K562 (cell line): ENCODE results near the gene IGF1R. TPM values are rescaled to one million over a fixed set of nuclear protein-coding genes. Genes with fewer than 3 reads are reported as not detected.

ENCODE experiments used
- ATAC-seq: fragments of 200-7000 bp; cut with Tn5 transposase; 3 replicates; pipeline ENCODE4 v1.9.1; 2020; ENCODE audit warnings: moderate library complexity
- BruUV-seq: library from RNA; stranded (reverse); fragments of 400-500 nt; replicated peaks from 2 replicates; lab custom pipeline; 2021; lab: Mats Ljungman, UMichigan
- CTCF ChIA-PET: fragments of 300-600 bp; formaldehyde crosslinking; extraction: SDS; loops from one replicate; lab custom pipeline; 2021; ENCODE audit warnings: low intra/inter-chr PET ratio; lab: Yijun Ruan, JAX
- POLR2A ChIA-PET: fragments of 300-600, 350-650 bp; sonication (Branson Sonifier 250); formaldehyde crosslinking; extraction: SDS; loops from one replicate; lab custom pipeline; 2021; ENCODE audit warnings: antibody characterized with exemption, inconsistent platforms; lab: Yijun Ruan, JAX
- DNase-seq, 4 experiments: peaks; one replicate each; pipeline versions ENCODE4 v3.0.0 to v3.0.0-alpha.2; 2011 to 2018; ENCODE audit warnings: low spot score in 3 of 4, mixed read lengths in 3 of 4; ENCODE audit errors: extremely low read depth in 1 of 4
- FAIRE-seq: peaks from 2 replicates; lab custom pipeline; 2011; peaks lifted over from hg19 to GRCh38; lab: Jason Lieb, UNC
- H2AFZ ChIP-seq: 2 replicates; pipeline ENCODE4 v1.6.0; 2011; ENCODE audit warnings: low read depth, low read length, control low read depth, inconsistent platforms
- H3K27ac ChIP-seq: fragments of 200-600 bp; 3 replicates; pipeline ENCODE4 v1.8.0; 2011; ENCODE audit warnings: low read depth, mild to moderate bottlenecking, control low read depth, inconsistent platforms, low read length, moderate library complexity, mixed read lengths; ENCODE audit errors: extremely low read depth
- H3K27me3 ChIP-seq, 2 experiments: fragments of 300-600 bp in 1 of 2; 2 replicates in 1 of 2; 3 replicates in 1 of 2; pipeline versions ENCODE4 v1.6.0 to v1.8.0; 2011; ENCODE audit warnings: inconsistent platforms in 2 of 2, low read length in 2 of 2, mild to moderate bottlenecking in 1 of 2, mixed read lengths in 1 of 2, moderate library complexity in 1 of 2; ENCODE audit not compliant: control insufficient read depth in 2 of 2, insufficient read depth in 2 of 2
- H3K36me3 ChIP-seq: fragments of 300-600 bp; 3 replicates; pipeline ENCODE4 v1.8.0; 2011; ENCODE audit warnings: mild to moderate bottlenecking, low read length, inconsistent platforms; ENCODE audit not compliant: control insufficient read depth, insufficient read depth
- H3K4me1 ChIP-seq, 2 experiments: fragments of 200-600 bp in 1 of 2; replicated peaks in 1 of 2; 2 replicates in 1 of 2; 3 replicates in 1 of 2; pipeline versions ENCODE4 v1.5.1 to v1.8.0; 2011; ENCODE audit warnings: inconsistent platforms in 2 of 2, low read length in 2 of 2, mild to moderate bottlenecking in 1 of 2, mixed read lengths in 1 of 2, moderate library complexity in 1 of 2; ENCODE audit not compliant: control insufficient read depth in 2 of 2, insufficient read depth in 2 of 2
- H3K4me2 ChIP-seq: 2 replicates; pipeline ENCODE4 v1.6.1; 2011; ENCODE audit warnings: low read length, control low read depth, inconsistent platforms, mixed read lengths; ENCODE audit not compliant: insufficient read depth
- H3K4me3 ChIP-seq: fragments of 200-600 bp; sonication (generic), shearing (Covaris generic); 2 replicates; pipeline ENCODE4 v1.5.1; 2016; ENCODE audit warnings: control low read depth, inconsistent platforms
- H3K79me2 ChIP-seq: fragments of 200-600 bp; 3 replicates; pipeline ENCODE4 v1.8.0; 2011; ENCODE audit warnings: low read length, inconsistent platforms; ENCODE audit not compliant: control insufficient read depth, insufficient read depth
- H3K9ac ChIP-seq, 2 experiments: 2 replicates each; pipeline versions ENCODE4 v1.6.0 to v1.6.1; 2011; ENCODE audit warnings: low read depth in 2 of 2, low read length in 2 of 2, control low read depth in 1 of 2, inconsistent platforms in 1 of 2, mild to moderate bottlenecking in 1 of 2, mixed read lengths in 1 of 2; ENCODE audit not compliant: insufficient read depth in 1 of 2
- H3K9me1 ChIP-seq: one replicate; pipeline ENCODE4 v1.6.0; 2011; ENCODE audit warnings: inconsistent platforms, mild to moderate bottlenecking, low read length, moderate library complexity; ENCODE audit not compliant: control insufficient read depth, insufficient read depth
- H3K9me3 ChIP-seq: replicated peaks from 2 replicates; pipeline ENCODE4 v1.5.1; 2011; ENCODE audit warnings: low read depth, low read length, inconsistent platforms; ENCODE audit not compliant: control insufficient read depth, insufficient read depth
- H4K20me1 ChIP-seq: replicated peaks from 2 replicates; pipeline ENCODE4 v1.6.1; 2011; ENCODE audit warnings: low read length, inconsistent platforms, mixed read lengths; ENCODE audit not compliant: control insufficient read depth, insufficient read depth
- CREM ChIP-seq: IDR thresholded peaks from 2 replicates; pipeline ENCODE4 v1.6.1; 2014; ENCODE audit warnings: antibody characterized with exemption, low read depth
- NRF1 ChIP-seq, 2 experiments: fragments of 450-650 bp; IDR thresholded peaks in 1 of 2; conservative IDR thresholded peaks in 1 of 2; 2 replicates each; pipeline ENCODE4 v1.6.1; 2014; ENCODE audit warnings: mild to moderate bottlenecking in 2 of 2
- SFPQ ChIP-seq: fragments of 200-400 bp; formaldehyde crosslinking; IDR thresholded peaks from 2 replicates; pipeline ENCODE4 v1.6.1; 2017; ENCODE audit warnings: mild to moderate bottlenecking, low read depth, low read length, moderate library complexity
- TEAD1 ChIP-seq, 2 experiments: fragments of 450-650 bp in 1 of 2; sonication (generic) in 1 of 2; formaldehyde crosslinking; IDR thresholded peaks; 2 replicates each; pipeline versions ENCODE4 v1.4.0 to v1.8.0; 2020 to 2022; ENCODE audit warnings: mild to moderate bottlenecking in 2 of 2, missing genetic modification reagents in 1 of 2
- TGIF2 ChIP-seq: sonication (generic); formaldehyde crosslinking; IDR thresholded peaks from 2 replicates; pipeline ENCODE4 v1.8.1; 2022; ENCODE audit warnings: mild to moderate bottlenecking, missing genetic modification reagents, moderate library complexity
- ZNF324 ChIP-seq: fragments of 250-450 bp; sonication (Bioruptor Pico); IDR thresholded peaks from 2 replicates; pipeline ENCODE4 v1.4.0; 2020; ENCODE audit warnings: mild to moderate bottlenecking
- ZNF778 ChIP-seq: fragments of 450-650 bp; formaldehyde crosslinking; IDR thresholded peaks from 2 replicates; pipeline ENCODE4 v1.4.0; 2020; ENCODE audit warnings: mild to moderate bottlenecking, moderate library complexity
- WGBS: fragments of 100-300 bp; shearing (Covaris generic); methylation state at CpG from one replicate; pipeline ENCODE4 v1.1.6; 2016; ENCODE audit warnings: low coverage, mixed read lengths; ENCODE audit not compliant: insufficient coverage; ENCODE audit errors: missing lambda C conversion rate; 5-methylcytosine and 5-hydroxymethylcytosine counted together
- in situ Hi-C: fragments of 300-500 bp; cut with MboI; formaldehyde crosslinking; loops from 4 replicates; pipeline ENCODE4 v1.15.0; 2018; ENCODE audit warnings: inconsistent platforms, mixed read lengths
- intact Hi-C: fragments of 100-400 bp; cut with micrococcal nuclease; formaldehyde crosslinking; loops from 2 replicates; pipeline ENCODE4 v1.14.2; 2022
- polyA plus RNA-seq, 8 experiments: library from polyadenylated mRNA; depleted of rRNA in 4 of 8; stranded (reverse) in 5 of 8; unstranded in 3 of 8; fragments of >200 nt; fragmentation: Nextera tagmentation in 2 of 8; fragmentation: Illumina TruSeq in 1 of 8; extraction: Ambion mirVana in 2 of 8; extraction: Trizol in 1 of 8; gene quantifications; 2 replicates each; pipeline versions ENCODE4 v1.2.1 to v1.2.3, GENCODE V29; 2011 to 2014; ENCODE audit warnings: inconsistent platforms in 1 of 8, missing spikeins in 1 of 8
- total RNA-seq, 7 experiments: library from RNA; depleted of rRNA in 6 of 7; stranded (reverse); fragments of >200 nt in 6 of 7; fragmentation: Illumina TruSeq in 2 of 7; extraction: Trizol in 2 of 7; gene quantifications; 2 replicates each; pipeline versions ENCODE4 v1.2.1 to v1.2.3, GENCODE V29; 2011 to 2021; ENCODE audit warnings: low replicate concordance in 1 of 7

IGF1R gene
- total and polyA plus RNA-seq, 9 of the 15 experiments (the other 6 are each of a cell fraction or from before 2014, with no cell fraction given), result 0.35 to 8.0 (median 1.6) TPM

GRCh38 chr15:98599909-98600691 is 48.2 kb upstream of the IGF1R start:
- H2AFZ ChIP-seq, result no peak overlapping the region
- ATAC-seq, result no peak
- H3K79me2 ChIP-seq, result no peaks in the 10 kb centered on the region
- H3K27me3 ChIP-seq, result peaks cover 2 to 8% of the 10 kb centered on the region in 2 experiments; a peak in 3 of 5 replicates
- H3K4me3 ChIP-seq, result no peak overlapping the region
- no TSS peak for BruUV-seq
- no peak for DNase-seq
- intact Hi-C loops, result no loop called here
- H3K9me1 ChIP-seq, result no peaks in the 10 kb centered on the region
- no peaks in the 10 kb centered on the region for H3K9me3 ChIP-seq
- no peaks in the 10 kb centered on the region for H3K4me1 ChIP-seq
- no peaks in the 10 kb centered on the region for H4K20me1 ChIP-seq
- no peaks in the 10 kb centered on the region for H3K36me3 ChIP-seq
- POLR2A ChIA-PET, result interaction anchor here (0.8 kb wide), 1 partner anchor 1194 kb away, joined by 3 read pairs; no protein-coding TSS in a partner anchor
- no peak for FAIRE-seq
- 3% methylated on average over 9 of the region's 15 CpGs for WGBS
- TF ChIP-seq TGIF2 (no peak), SFPQ (no peak), TEAD1 (CRISPR knock-in tag; IDR thresholded peaks at IDR 0.05) (no peak), ZNF778 (CRISPR knock-in tag) (no peak), CREM (no peak), ZNF324 (CRISPR knock-in tag) (no peak), NRF1 (conservative IDR thresholded peaks at IDR 0.05 in 1 of 2, IDR thresholded peaks at IDR 0.05 in 1 of 2) (peak; percentile 47 to 48; a peak in 3 of 4 replicates)
- TF ChIP-seq, all 486 proteins: peak for 1
- in situ Hi-C loops, result no loop called here
- CTCF ChIA-PET, result no interaction called here
- H3K9ac ChIP-seq, result no peak overlapping the region
- H3K4me2 ChIP-seq, result no peak overlapping the region
- no peak overlapping the region for H3K27ac ChIP-seq
